GM20431 (cell line): ENCODE measurements around the gene PEX12.
"Not testable (repeated sequence)": the region's sequence is repeated elsewhere in the genome, so short reads cannot be mapped to it uniquely, and the experiment has no call there.

ENCODE experiments used
- in situ Hi-C: fragments of 300-500 bp; cut with MseI, MboI; formaldehyde crosslinking; loops from one replicate; pipeline ENCODE4 v1.15.0; 2020; ENCODE audit warnings: low sequenced_read_pairs; ENCODE audit not compliant: unreplicated experiment

The PEX12 gene

GRCh38 chr17:35584061-35584460 is 5.7 kb upstream of the PEX12 start:
- in situ Hi-C loops: no loop called here

- in situ Hi-C loops: no loop called here
Observed at GRCh38 chr17:35578929-35579432, 610 bp upstream of the PEX12 start.

- in situ Hi-C loops: no loop called here
Observed at GRCh38 chr17:35577830-35578196, 558 bp downstream of the PEX12 start.

- in situ Hi-C loops: no loop called here
Observed at GRCh38 chr17:35575759-35576158, 2.6 kb downstream of the PEX12 start.

GRCh38 chr17:35569405-35569804 is 9.0 kb downstream of the PEX12 start:
- in situ Hi-C loops: no loop called here

- in situ Hi-C loops: no loop called here
Observed at GRCh38 chr17:35568561-35568960, 9.8 kb downstream of the PEX12 start.

- in situ Hi-C loops: no loop called here
Observed at GRCh38 chr17:35566968-35567367, 11.4 kb downstream of the PEX12 start.

- in situ Hi-C loops: not testable (repeated sequence)
Observed at GRCh38 chr17:35563181-35563580, 15.2 kb downstream of the PEX12 start.

GRCh38 chr17:35560703-35561102 is 17.7 kb downstream of the PEX12 start, which contains the start of gene SLFN14:
Gene SLFN14, minus strand, starts transcription at chr17:35560819. Its CDS starts 2,757 bp downstream, at chr17:35558062.
- in situ Hi-C loops: no loop called here

- in situ Hi-C loops: no loop called here
Observed at GRCh38 chr17:35559495-35560210, 18.7 kb downstream of the PEX12 start.

- in situ Hi-C loops: no loop called here
Observed at GRCh38 chr17:35557353-35557752, 21.0 kb downstream of the PEX12 start.

- in situ Hi-C loops: no loop called here
Observed at GRCh38 chr17:35555691-35556090, 22.7 kb downstream of the PEX12 start.

GRCh38 chr17:35554668-35555067 is 23.7 kb downstream of the PEX12 start:
- in situ Hi-C loops: no loop called here

- in situ Hi-C loops: no loop called here
Observed at GRCh38 chr17:35553310-35553709, 25.1 kb downstream of the PEX12 start.

- in situ Hi-C loops: loop anchor here (25.0 kb wide), 1 partner anchor 387 kb away; no protein-coding TSS in a partner anchor
Observed at GRCh38 chr17:35548978-35549377, 29.4 kb downstream of the PEX12 start.

GRCh38 chr17:35548208-35548810 is 30.1 kb downstream of the PEX12 start:
- in situ Hi-C loops: loop anchor here (25.0 kb wide), 1 partner anchor 386 kb away; no protein-coding TSS in a partner anchor

- in situ Hi-C loops: loop anchor here (25.0 kb wide), 1 partner anchor 384 kb away; no protein-coding TSS in a partner anchor
Observed at GRCh38 chr17:35546487-35546886, 31.9 kb downstream of the PEX12 start.

- in situ Hi-C loops: loop anchor here (25.0 kb wide), 1 partner anchor 383 kb away; no protein-coding TSS in a partner anchor
Observed at GRCh38 chr17:35545150-35545549, 33.2 kb downstream of the PEX12 start.

- in situ Hi-C loops: loop anchor here (25.0 kb wide), 1 partner anchor 382 kb away; no protein-coding TSS in a partner anchor
Observed at GRCh38 chr17:35543856-35544255, 34.5 kb downstream of the PEX12 start.

GRCh38 chr17:35542990-35543389 is 35.4 kb downstream of the PEX12 start:
- in situ Hi-C loops: loop anchor here (25.0 kb wide), 1 partner anchor 381 kb away; no protein-coding TSS in a partner anchor

- in situ Hi-C loops: loop anchor here (25.0 kb wide), 1 partner anchor 379 kb away; no protein-coding TSS in a partner anchor
Observed at GRCh38 chr17:35541434-35541833, 36.9 kb downstream of the PEX12 start.
